ENCODE results near the gene KIAA2012. TPM values are rescaled to one million over a fixed set of nuclear protein-coding genes. Genes with fewer than 3 reads are reported as not detected.

Gene KIAA2012
- total and polyA plus RNA-seq, 3 experiments from 2014 or later: not detected

DNA sequence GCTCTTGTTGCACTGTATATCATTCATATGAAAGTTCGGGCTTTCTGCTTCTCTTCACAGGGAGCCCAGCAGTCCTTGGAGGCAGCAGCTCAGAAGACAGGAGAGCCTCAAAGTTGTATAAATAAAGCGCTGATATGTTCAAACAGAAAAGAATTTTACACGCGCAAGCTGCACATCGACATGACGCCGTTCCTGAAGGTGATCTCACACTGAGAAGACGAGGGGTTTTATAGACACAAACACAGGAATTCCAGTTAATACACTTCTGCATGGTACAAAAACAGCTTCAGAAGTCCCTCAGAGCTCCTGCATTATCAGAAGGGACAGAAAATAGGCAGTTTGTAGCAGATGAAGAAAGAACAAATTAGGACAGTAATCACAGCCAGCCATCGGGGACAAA, 81.6 kb downstream of the KIAA2012 start:
- H3K27me3 Mint-ChIP-seq: peaks cover 5 to 58% of the 10 kb centered on the region in 2 donors
- no peaks in the 10 kb centered on the region for H3K9me3 Mint-ChIP-seq
- H3K4me3 ChIP-seq (ENCODE audit: low read length): no peak overlapping the region
- CTCF ChIA-PET: no interaction called here
- H3K27ac Mint-ChIP-seq: no peak overlapping the region
- H3K36me3 ChIP-seq (ENCODE audit: insufficient read depth, low read length): no peaks in the 10 kb centered on the region
- POLR2A ChIA-PET: no interaction called here
- H3K36me3 Mint-ChIP-seq: no peaks in the 10 kb centered on the region
- no peaks in the 10 kb centered on the region for H3K4me1 ChIP-seq (ENCODE audit: insufficient read depth, low read length)
- no peaks in the 10 kb centered on the region for H3K9me3 ChIP-seq (ENCODE audit: low read length)
- H3K4me1 Mint-ChIP-seq: no peaks in the 10 kb centered on the region
- H3K4me3 Mint-ChIP-seq: no peak overlapping the region
- no peaks in the 10 kb centered on the region for H3K27me3 ChIP-seq (ENCODE audit: insufficient read depth, low read length, poor library complexity, severe bottlenecking)
- DNase-seq: no peak
- H3K27ac ChIP-seq (ENCODE audit: low read depth, low read length): no peak overlapping the region

DNA sequence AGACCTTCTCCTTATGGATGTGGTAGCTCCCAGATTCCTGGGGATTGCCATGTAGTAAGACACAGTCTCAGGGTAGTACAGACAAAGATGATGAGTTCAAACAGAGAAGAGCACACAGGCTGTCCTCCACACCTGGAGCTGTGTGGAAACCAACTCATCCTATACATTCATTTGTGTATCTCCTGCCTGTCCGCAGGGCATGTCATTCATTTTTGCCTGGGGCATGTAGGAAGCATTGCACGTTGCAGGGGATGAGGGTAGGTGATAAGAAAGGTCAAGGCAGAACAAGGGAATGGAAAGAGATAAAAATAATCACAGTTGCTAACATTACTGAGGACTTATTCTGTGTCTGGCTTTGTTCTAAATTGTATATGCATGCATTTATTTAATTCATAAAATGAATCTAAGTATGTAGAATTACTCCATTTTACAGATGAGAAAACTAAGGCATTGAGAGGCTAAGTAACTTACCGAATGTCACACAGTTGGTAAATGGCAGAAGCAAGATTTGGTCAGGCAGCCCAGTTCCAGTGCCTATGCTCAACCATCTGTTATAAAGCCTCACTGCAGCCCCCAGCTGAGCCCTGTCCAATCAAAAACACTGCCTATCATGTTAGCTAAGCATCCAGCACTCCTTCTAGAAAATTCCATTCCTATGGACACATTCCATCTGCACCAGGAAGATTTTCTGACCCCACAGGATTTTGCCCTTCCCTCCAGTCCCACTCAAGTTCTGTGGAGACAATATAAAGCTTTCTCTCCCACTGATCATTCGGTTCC, 84.3 kb downstream of the KIAA2012 start:
- no peaks in the 10 kb centered on the region for H3K27me3 ChIP-seq (ENCODE audit: insufficient read depth, low read length, poor library complexity, severe bottlenecking)
- no peak for DNase-seq
- ChIA-PET POLR2A (no interaction called here), CTCF (no interaction called here)
- no peak overlapping the region for H3K27ac Mint-ChIP-seq
- no peaks in the 10 kb centered on the region for H3K9me3 ChIP-seq (ENCODE audit: low read length)
- H3K36me3 Mint-ChIP-seq: no peaks in the 10 kb centered on the region
- H3K4me3 Mint-ChIP-seq: no peak overlapping the region
- H3K36me3 ChIP-seq (ENCODE audit: insufficient read depth, low read length): no peaks in the 10 kb centered on the region
- H3K4me1 Mint-ChIP-seq: no peaks in the 10 kb centered on the region
- H3K27ac ChIP-seq (ENCODE audit: low read depth, low read length): no peak overlapping the region
- H3K27me3 Mint-ChIP-seq: peaks cover 8 to 42% of the 10 kb centered on the region in 2 donors
- no peak overlapping the region for H3K4me3 ChIP-seq (ENCODE audit: low read length)
- H3K9me3 Mint-ChIP-seq: no peaks in the 10 kb centered on the region
- no peaks in the 10 kb centered on the region for H3K4me1 ChIP-seq (ENCODE audit: insufficient read depth, low read length)

DNA sequence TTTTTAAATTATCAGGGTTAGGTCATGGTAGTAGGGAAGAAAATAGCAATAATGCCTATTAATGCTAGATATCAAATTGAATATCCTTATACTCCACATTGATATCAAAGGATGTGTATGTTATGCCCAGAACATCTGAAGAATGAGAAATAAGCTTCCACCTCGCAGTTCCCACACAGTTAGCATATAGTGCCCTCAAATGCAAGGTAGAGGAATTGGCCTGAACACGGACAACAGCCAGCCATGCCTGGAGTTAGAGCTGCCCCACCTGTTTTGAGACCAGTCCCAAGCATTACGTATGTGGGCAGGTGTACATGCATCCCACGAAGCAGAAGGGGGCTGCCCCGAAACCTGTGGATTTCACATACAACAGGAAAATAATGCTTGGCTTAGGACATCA, 85.7 kb downstream of the KIAA2012 start:
- Histone ChIP-seq H3K4me3 (ENCODE audit: low read length) (no peak overlapping the region), H3K4me1 (ENCODE audit: insufficient read depth, low read length) (no peaks in the 10 kb centered on the region), H3K9me3 (ENCODE audit: low read length) (no peaks in the 10 kb centered on the region), H3K27ac (ENCODE audit: low read depth, low read length) (no peak overlapping the region), H3K36me3 (ENCODE audit: insufficient read depth, low read length) (no peaks in the 10 kb centered on the region), H3K27me3 (ENCODE audit: insufficient read depth, low read length, poor library complexity, severe bottlenecking) (no peaks in the 10 kb centered on the region)
- DNase-seq: no peak
- Mint-ChIP-seq H3K9me3 (no peaks in the 10 kb centered on the region), H3K27me3 (peaks cover 8 to 34% of the 10 kb centered on the region in 2 donors), H3K4me3 (no peak overlapping the region), H3K36me3 (no peaks in the 10 kb centered on the region), H3K4me1 (no peaks in the 10 kb centered on the region), H3K27ac (no peak overlapping the region)
- POLR2A ChIA-PET: no interaction called here
- CTCF ChIA-PET: no interaction called here

DNA sequence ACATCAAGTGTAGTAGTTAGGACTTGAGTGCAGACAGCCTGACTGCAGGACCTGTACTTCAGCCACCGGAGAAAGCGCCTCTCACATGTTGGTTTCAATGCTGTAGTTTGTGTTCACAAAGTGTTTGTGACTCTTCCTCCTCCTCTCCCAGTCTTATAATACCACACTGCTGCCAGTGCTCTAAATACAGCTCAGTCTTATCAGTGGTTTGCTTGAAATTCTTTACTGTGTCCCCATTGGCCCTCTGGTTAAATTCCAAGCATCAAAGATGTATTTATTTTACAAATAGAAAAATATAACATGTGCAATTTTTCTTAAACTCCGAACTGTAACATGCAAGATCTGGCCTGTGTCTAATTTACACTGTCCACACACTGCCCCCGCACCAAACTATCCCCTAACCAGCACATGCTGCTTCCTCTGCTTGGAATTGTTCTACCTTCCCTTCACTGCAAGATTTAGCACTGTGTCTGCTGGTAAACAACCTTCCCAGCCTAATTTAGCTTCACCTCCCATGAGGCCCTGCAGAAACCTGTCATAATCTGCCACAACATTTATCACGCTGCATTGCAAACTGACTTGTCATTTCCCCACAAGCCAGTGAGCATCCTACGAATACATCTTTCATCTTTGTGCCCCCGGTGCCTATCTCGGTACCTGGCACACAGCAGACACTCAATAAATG, 88.2 kb downstream of the KIAA2012 start:
- Histone ChIP-seq H3K4me3 (ENCODE audit: low read length) (no peak overlapping the region), H3K36me3 (ENCODE audit: insufficient read depth, low read length) (no peaks in the 10 kb centered on the region), H3K27ac (ENCODE audit: low read depth, low read length) (no peak overlapping the region), H3K4me1 (ENCODE audit: insufficient read depth, low read length) (no peaks in the 10 kb centered on the region), H3K27me3 (ENCODE audit: insufficient read depth, low read length, poor library complexity, severe bottlenecking) (no peaks in the 10 kb centered on the region), H3K9me3 (ENCODE audit: low read length) (no peaks in the 10 kb centered on the region)
- H3K9me3 Mint-ChIP-seq: no peaks in the 10 kb centered on the region
- no peak overlapping the region for H3K4me3 Mint-ChIP-seq
- ChIA-PET CTCF (no interaction called here), POLR2A (no interaction called here)
- no peak for DNase-seq
- no peak overlapping the region for H3K27ac Mint-ChIP-seq
- no peaks in the 10 kb centered on the region for H3K36me3 Mint-ChIP-seq
- peaks cover 4 to 17% of the 10 kb centered on the region in 2 donors for H3K27me3 Mint-ChIP-seq
- no peaks in the 10 kb centered on the region for H3K4me1 Mint-ChIP-seq

DNA sequence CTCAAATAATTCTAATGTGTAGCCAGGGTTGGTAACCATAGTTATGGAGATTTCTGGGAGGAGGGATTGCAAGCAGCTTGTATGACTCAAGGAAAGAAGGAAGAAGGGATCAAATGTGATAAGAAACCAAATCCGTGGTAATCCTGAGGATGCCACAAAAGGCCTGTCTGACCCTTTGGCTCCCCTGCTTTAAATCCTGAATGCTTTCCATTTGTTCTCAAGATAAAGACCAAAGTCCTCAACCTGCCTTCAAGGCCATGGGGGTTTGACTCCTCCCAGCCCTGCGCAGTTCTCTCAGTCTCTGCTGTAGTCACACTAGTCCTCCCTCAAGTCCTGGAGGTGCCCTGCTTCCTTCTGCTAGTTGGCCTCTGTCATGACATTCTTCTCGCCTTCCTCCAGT, 91.4 kb downstream of the KIAA2012 start:
- Histone ChIP-seq H3K9me3 (ENCODE audit: low read length) (no peaks in the 10 kb centered on the region), H3K27ac (ENCODE audit: low read depth, low read length) (no peak overlapping the region), H3K36me3 (ENCODE audit: insufficient read depth, low read length) (no peaks in the 10 kb centered on the region), H3K4me3 (ENCODE audit: low read length) (no peak overlapping the region), H3K4me1 (ENCODE audit: insufficient read depth, low read length) (no peaks in the 10 kb centered on the region), H3K27me3 (ENCODE audit: insufficient read depth, low read length, poor library complexity, severe bottlenecking) (no peaks in the 10 kb centered on the region)
- ChIA-PET POLR2A (no interaction called here), CTCF (no interaction called here)
- Mint-ChIP-seq H3K36me3 (no peaks in the 10 kb centered on the region), H3K4me3 (no peak overlapping the region), H3K27me3 (peaks cover 0 to 5% of the 10 kb centered on the region in 2 donors), H3K9me3 (no peaks in the 10 kb centered on the region), H3K27ac (peak overlapping the region in 1 of 8 donors; percentile 13), H3K4me1 (no peaks in the 10 kb centered on the region)
- DNase-seq: no peak

DNA sequence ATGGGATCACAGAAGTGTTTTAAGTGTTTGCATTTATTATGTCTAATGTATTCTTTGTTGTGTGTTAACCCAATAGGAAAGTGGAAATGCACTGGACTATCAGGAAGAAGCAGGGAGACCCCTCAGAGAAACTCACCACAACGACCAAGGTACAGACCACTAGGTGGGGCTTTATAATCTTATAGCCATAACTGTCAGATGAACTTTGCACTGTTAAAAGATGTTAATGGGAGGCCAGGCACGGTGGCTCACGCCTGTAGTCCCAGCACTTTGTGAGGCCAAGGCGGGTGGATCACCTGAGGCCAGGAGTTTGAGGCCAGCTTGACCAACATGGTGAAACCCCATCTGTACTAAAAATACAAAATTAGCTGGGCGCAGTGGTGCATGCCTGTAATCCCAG, 92.2 kb downstream of the KIAA2012 start:
- CTCF ChIA-PET: no interaction called here
- no peak overlapping the region for H3K4me3 Mint-ChIP-seq
- H3K4me1 Mint-ChIP-seq: no peaks in the 10 kb centered on the region
- Histone ChIP-seq H3K27ac (ENCODE audit: low read depth, low read length) (no peak overlapping the region), H3K36me3 (ENCODE audit: insufficient read depth, low read length) (no peaks in the 10 kb centered on the region), H3K4me3 (ENCODE audit: low read length) (no peak overlapping the region), H3K9me3 (ENCODE audit: low read length) (no peaks in the 10 kb centered on the region), H3K4me1 (ENCODE audit: insufficient read depth, low read length) (no peaks in the 10 kb centered on the region), H3K27me3 (ENCODE audit: insufficient read depth, low read length, poor library complexity, severe bottlenecking) (no peaks in the 10 kb centered on the region)
- H3K36me3 Mint-ChIP-seq: no peaks in the 10 kb centered on the region
- POLR2A ChIA-PET: no interaction called here
- H3K27me3 Mint-ChIP-seq: peaks cover 0 to 5% of the 10 kb centered on the region in 2 donors
- no peak overlapping the region for H3K27ac Mint-ChIP-seq
- no peaks in the 10 kb centered on the region for H3K9me3 Mint-ChIP-seq
- DNase-seq: no peak

DNA sequence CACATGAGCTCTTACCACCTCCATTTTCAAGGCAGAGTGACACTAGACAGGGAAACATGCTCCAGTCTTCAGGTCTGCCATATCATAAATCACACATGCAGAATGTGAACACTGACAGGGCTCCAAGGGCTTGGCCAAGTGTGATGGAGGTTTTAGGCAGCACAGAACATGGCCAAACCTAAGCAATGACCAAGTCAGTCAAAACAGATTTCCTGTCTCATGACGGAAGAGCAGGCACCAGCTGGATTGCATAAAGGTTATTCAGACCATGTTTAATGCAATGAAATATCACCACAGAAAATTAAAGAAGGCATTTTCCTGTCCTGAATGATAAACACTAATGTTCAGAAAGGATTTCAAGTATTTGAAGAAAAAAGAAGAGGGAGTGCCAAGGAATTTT, 92.9 kb downstream of the KIAA2012 start:
- Mint-ChIP-seq H3K4me3 (no peak overlapping the region), H3K36me3 (no peaks in the 10 kb centered on the region), H3K4me1 (no peaks in the 10 kb centered on the region), H3K27me3 (peaks cover 0 to 2% of the 10 kb centered on the region in 2 donors), H3K9me3 (no peaks in the 10 kb centered on the region), H3K27ac (no peak overlapping the region)
- Histone ChIP-seq H3K27me3 (ENCODE audit: insufficient read depth, low read length, poor library complexity, severe bottlenecking) (no peaks in the 10 kb centered on the region), H3K27ac (ENCODE audit: low read depth, low read length) (no peak overlapping the region), H3K9me3 (ENCODE audit: low read length) (no peaks in the 10 kb centered on the region), H3K4me1 (ENCODE audit: insufficient read depth, low read length) (no peaks in the 10 kb centered on the region), H3K36me3 (ENCODE audit: insufficient read depth, low read length) (no peaks in the 10 kb centered on the region), H3K4me3 (ENCODE audit: low read length) (no peak overlapping the region)
- CTCF ChIA-PET: no interaction called here
- POLR2A ChIA-PET: no interaction called here
- DNase-seq: no peak

DNA sequence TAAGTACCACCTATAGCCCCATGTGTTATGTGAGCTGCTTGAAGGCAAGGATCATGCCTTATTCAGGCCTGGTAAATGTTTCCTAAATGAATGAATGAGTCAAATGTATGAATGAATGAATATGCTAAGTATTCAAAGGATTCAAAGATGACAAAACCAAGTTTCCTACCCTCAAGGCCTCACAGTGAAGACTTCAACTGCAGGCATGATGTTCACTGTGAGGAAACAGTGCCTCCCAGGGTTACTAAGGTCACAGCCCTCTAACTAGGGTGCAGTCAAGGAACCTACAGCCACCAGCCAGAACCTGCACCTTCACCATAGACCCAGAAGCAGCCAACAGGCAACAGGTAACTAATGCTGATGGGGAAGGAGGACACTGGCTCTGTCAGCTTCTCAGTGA, 96.1 kb downstream of the KIAA2012 start:
- Histone ChIP-seq H3K4me1 (ENCODE audit: insufficient read depth, low read length) (no peaks in the 10 kb centered on the region), H3K9me3 (ENCODE audit: low read length) (no peaks in the 10 kb centered on the region), H3K36me3 (ENCODE audit: insufficient read depth, low read length) (no peaks in the 10 kb centered on the region), H3K4me3 (ENCODE audit: low read length) (no peak overlapping the region), H3K27ac (ENCODE audit: low read depth, low read length) (no peak overlapping the region), H3K27me3 (ENCODE audit: insufficient read depth, low read length, poor library complexity, severe bottlenecking) (no peaks in the 10 kb centered on the region)
- no peaks in the 10 kb centered on the region for H3K36me3 Mint-ChIP-seq
- peaks cover 0 to 8% of the 10 kb centered on the region in 2 donors for H3K27me3 Mint-ChIP-seq
- H3K27ac Mint-ChIP-seq: no peak overlapping the region
- no peak for DNase-seq
- H3K9me3 Mint-ChIP-seq: no peaks in the 10 kb centered on the region
- H3K4me3 Mint-ChIP-seq: no peak overlapping the region
- CTCF ChIA-PET: interaction anchor here (0.7 kb wide), 1 partner anchor 309 kb away, joined by 3 read pairs; no protein-coding TSS in a partner anchor
- H3K4me1 Mint-ChIP-seq: peaks cover 8 to 13% (median 11%) of the 10 kb centered on the region in 3 donors
- POLR2A ChIA-PET: no interaction called here
